Breast epithelium (tissue), 4 donors: ENCODE data around the gene TOP3A. TPM values are rescaled to one million over a fixed set of nuclear protein-coding genes. Genes with fewer than 3 reads are reported as not detected.

Source experiments
- DNase-seq, 2 donors: peaks; one replicate each; pipeline ENCODE4 v3.0.0-alpha.2; 2019; ENCODE audit warnings: low spot score in 2 of 2
- H3K27ac ChIP-seq, 2 donors: fragments of 200-600 bp; sonication (generic) in 1 of 2; one replicate each; pipeline ENCODE4 v1.5.1; 2016 to 2019; ENCODE audit warnings: mild to moderate bottlenecking in 1 of 2
- H3K27me3 ChIP-seq, 2 donors: fragments of 200-600 bp; sonication (generic) in 1 of 2; one replicate each; pipeline versions ENCODE4 v1.5.1 to v1.6.0; 2017 to 2019; ENCODE audit warnings: control low read depth in 1 of 2, mild to moderate bottlenecking in 1 of 2
- H3K36me3 ChIP-seq: fragments of 200-600 bp; one replicate; pipeline ENCODE4 v1.5.1; 2019
- H3K4me1 ChIP-seq, 2 donors: fragments of 200-600 bp; sonication (generic); one replicate each; pipeline ENCODE4 v1.5.1; 2016 to 2019; ENCODE audit warnings: control low read depth in 1 of 2
- H3K4me3 ChIP-seq, 3 donors: fragments of 200-600 bp; sonication (generic); 1 replicate in 2 of 3; 2 replicates in 1 of 3; pipeline ENCODE4 v1.5.1; 2016 to 2019; ENCODE audit warnings: mild to moderate bottlenecking in 3 of 3, moderate library complexity in 2 of 3
- H3K9me3 ChIP-seq, 2 donors: fragments of 200-600 bp; sonication (generic) in 1 of 2; one replicate each; pipeline ENCODE4 v1.5.1; 2016 to 2019; ENCODE audit warnings: control low read depth in 1 of 2
- POLR2A ChIP-seq: fragments of 450-650 bp; IDR thresholded peaks from one replicate; pipeline ENCODE4 v1.6.1; 2016; ENCODE audit warnings: antibody characterized with exemption, mild to moderate bottlenecking, moderate library complexity
- POLR2AphosphoS5 ChIP-seq, 3 donors: sonication (generic); formaldehyde crosslinking; IDR thresholded peaks; one replicate each; pipeline ENCODE4 v1.6.1; 2017; ENCODE audit warnings: antibody characterized with exemption in 3 of 3
- intact Hi-C: fragments of 100-400 bp; cut with DNase I; formaldehyde crosslinking; loops from one replicate; pipeline ENCODE4 v1.15.1; 2023; ENCODE audit warnings: low total_unique reads
- total RNA-seq, 3 donors: library from RNA; depleted of rRNA; stranded (reverse); fragments of >200 nt; gene quantifications; one replicate each; pipeline ENCODE4 v1.1.0, GENCODE V29; 2016
- TF ChIP-seq, protein P1 (sequence below), 3 donors: fragments of 450-650 bp; IDR thresholded peaks; one replicate each; pipeline ENCODE4 v1.5.1; 2016 to 2017; ENCODE audit warnings: antibody characterized with exemption in 3 of 3, mild to moderate bottlenecking in 3 of 3, moderate library complexity in 3 of 3

Gene TOP3A
- total RNA-seq, 3 donors from 2014 or later: 25.9 to 46.5 (median 30.1) TPM

DNA sequence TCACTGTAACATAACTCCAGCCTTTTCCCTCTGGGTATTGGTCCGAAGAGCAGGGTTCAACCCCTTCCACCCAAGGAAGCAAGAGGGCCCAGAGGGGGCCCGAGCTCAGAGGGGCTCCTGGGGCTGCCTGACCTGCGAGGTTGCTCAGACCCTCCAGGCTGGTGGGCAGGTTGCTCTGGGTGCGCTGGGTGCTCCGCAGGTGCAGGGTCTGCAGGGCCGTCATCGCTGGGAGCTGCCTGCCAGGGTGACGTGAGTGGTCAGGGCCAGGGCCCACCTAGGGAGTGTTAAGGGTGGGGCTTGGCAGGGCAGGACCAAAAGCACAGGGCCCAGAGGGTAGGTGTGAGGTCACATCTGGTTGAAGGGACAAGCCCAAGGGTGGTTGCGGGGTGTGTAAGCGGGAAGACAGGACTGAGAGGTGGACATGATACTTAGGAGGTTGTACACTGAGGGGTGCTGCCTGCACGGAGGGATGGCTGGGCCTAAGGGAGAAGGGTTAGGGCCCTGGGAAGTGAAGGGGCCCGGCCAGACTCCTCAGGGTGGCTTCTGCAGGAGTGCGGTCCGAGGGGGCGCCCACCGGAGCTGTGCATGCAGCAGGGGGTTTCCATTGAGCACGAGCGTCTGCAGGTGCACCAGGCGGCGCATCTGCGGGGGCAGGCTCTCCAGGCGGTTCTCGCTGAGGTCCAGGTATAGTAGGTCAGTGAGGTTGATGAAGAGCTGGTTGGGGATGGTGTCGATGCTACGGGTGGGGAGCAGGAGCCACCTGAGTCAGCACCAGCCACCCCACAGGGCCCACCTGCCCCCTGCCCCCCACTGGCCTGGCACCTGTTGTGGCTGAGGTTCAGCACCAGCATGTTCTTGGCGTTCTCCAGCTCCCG is 60.6 kb downstream of the TOP3A start:
- H3K27ac ChIP-seq: no peak overlapping the region
- TF ChIP-seq POLR2AphosphoS5 (IDR thresholded peaks at IDR 0.05) (no peak), POLR2A (no peak)
- TF ChIP-seq, protein P1, sequence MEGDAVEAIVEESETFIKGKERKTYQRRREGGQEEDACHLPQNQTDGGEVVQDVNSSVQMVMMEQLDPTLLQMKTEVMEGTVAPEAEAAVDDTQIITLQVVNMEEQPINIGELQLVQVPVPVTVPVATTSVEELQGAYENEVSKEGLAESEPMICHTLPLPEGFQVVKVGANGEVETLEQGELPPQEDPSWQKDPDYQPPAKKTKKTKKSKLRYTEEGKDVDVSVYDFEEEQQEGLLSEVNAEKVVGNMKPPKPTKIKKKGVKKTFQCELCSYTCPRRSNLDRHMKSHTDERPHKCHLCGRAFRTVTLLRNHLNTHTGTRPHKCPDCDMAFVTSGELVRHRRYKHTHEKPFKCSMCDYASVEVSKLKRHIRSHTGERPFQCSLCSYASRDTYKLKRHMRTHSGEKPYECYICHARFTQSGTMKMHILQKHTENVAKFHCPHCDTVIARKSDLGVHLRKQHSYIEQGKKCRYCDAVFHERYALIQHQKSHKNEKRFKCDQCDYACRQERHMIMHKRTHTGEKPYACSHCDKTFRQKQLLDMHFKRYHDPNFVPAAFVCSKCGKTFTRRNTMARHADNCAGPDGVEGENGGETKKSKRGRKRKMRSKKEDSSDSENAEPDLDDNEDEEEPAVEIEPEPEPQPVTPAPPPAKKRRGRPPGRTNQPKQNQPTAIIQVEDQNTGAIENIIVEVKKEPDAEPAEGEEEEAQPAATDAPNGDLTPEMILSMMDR (IDR thresholded peaks at IDR 0.05): no peak
- peaks cover 7% of the 10 kb centered on the region for H3K36me3 ChIP-seq
- H3K9me3 ChIP-seq: no peaks in the 10 kb centered on the region
- no peak for DNase-seq
- peaks cover 6 to 8% of the 10 kb centered on the region in 2 donors for H3K4me1 ChIP-seq
- intact Hi-C loops: no loop called here
- no peak overlapping the region for H3K4me3 ChIP-seq
- H3K27me3 ChIP-seq: no peaks in the 10 kb centered on the region

DNA sequence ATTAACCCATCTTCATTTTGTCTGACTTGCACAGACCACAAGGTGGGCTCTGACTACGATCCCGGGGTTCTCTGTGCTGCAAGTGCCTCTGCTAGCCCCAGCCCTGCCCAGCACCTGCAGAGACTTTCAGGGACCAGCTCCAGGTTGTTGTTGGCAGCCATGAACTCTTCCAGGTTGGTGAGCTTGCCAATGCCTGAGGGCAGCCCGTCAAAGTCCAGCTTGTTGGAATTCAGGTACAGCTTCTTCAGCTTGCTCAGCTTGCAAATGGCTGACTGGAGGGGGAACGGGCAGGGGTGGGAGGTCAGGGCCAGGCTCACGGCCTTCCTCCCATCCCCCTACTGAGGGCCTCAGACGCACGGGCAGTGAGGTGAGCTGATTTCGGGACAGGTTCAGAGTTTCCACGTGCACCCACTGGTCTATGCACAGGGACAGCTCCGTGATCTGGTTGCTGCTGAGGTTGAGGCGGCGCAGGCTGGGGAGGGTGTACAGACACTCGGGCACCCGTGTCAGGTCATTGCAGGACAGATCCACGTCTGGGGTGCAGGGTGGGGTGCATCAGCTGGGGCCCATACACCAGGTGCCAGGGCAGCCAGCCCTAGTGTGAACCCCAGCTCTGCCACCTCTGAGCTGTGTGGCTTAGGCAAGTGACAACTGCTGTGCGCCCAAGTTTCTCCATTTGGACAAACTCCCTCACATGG is 61.5 kb downstream of the TOP3A start:
- H3K4me3 ChIP-seq: no peak overlapping the region
- peaks cover 7% of the 10 kb centered on the region for H3K36me3 ChIP-seq
- no peak overlapping the region for H3K27ac ChIP-seq
- DNase-seq: peak; percentile 45 to 85
- intact Hi-C loops: no loop called here
- H3K9me3 ChIP-seq: no peaks in the 10 kb centered on the region
- H3K27me3 ChIP-seq: no peaks in the 10 kb centered on the region
- H3K4me1 ChIP-seq: peaks cover 6 to 8% of the 10 kb centered on the region in 2 donors
- TF ChIP-seq POLR2A (no peak), POLR2AphosphoS5 (IDR thresholded peaks at IDR 0.05) (no peak)
- TF ChIP-seq, protein P1 (IDR thresholded peaks at IDR 0.05): no peak

DNA sequence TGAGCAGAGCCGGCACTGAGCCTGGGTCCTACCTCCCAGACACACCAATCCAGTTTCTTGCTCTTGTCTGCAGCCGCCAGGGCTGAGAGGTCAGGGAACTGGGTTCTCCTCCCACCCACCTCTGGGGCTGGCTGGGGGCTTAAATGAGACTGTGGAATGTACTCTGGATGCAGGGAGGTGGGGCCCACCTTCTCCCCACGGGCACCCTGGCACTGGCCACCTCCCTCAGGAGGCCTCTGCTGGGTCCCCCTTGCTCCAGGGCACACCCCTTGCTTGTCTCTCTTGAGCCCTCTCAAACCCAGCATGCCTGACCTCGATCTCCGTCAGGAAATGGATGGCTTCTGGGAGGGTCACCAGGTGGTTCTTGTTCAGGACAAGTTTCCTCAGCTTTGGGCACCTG is 62.6 kb downstream of the TOP3A start:
- TF ChIP-seq, protein P1 (IDR thresholded peaks at IDR 0.05): no peak
- TF ChIP-seq POLR2AphosphoS5 (IDR thresholded peaks at IDR 0.05): no peak
- no peak for TF ChIP-seq POLR2A
- Histone ChIP-seq H3K4me1 (peaks cover 5 to 6% of the 10 kb centered on the region in 2 donors), H3K27ac (no peak overlapping the region), H3K27me3 (no peaks in the 10 kb centered on the region), H3K36me3 (peaks cover 7% of the 10 kb centered on the region), H3K9me3 (no peaks in the 10 kb centered on the region), H3K4me3 (no peak overlapping the region)
- intact Hi-C loops: no loop called here
- DNase-seq: no peak

DNA sequence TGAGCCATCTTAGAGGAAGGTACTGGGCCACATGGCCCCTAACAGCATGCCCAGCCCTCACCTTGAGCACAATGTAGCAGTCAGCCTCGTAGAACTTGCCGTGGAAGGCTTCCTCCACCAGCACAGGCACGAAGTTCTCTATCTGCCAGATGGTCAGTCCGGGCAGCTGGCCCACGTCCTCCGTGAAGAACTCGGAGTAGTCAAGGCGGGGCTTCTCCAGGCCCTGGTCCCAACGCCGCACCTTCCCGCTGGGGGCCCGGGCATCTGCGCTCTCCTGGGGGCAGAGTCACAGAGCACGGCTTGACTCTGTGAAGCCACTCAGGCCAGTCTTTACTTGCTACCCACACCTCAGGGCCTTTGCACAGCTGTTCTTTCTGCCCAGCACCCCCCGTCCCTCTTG is 63.6 kb downstream of the TOP3A start:
- Histone ChIP-seq H3K27ac (no peak overlapping the region), H3K4me1 (no peaks in the 10 kb centered on the region), H3K4me3 (no peak overlapping the region), H3K9me3 (no peaks in the 10 kb centered on the region), H3K27me3 (no peaks in the 10 kb centered on the region), H3K36me3 (peaks cover 7% of the 10 kb centered on the region)
- TF ChIP-seq POLR2A: no peak
- no peak for TF ChIP-seq POLR2AphosphoS5 (IDR thresholded peaks at IDR 0.05)
- TF ChIP-seq, protein P1 (IDR thresholded peaks at IDR 0.05): no peak
- intact Hi-C loops: no loop called here
- no peak for DNase-seq

DNA sequence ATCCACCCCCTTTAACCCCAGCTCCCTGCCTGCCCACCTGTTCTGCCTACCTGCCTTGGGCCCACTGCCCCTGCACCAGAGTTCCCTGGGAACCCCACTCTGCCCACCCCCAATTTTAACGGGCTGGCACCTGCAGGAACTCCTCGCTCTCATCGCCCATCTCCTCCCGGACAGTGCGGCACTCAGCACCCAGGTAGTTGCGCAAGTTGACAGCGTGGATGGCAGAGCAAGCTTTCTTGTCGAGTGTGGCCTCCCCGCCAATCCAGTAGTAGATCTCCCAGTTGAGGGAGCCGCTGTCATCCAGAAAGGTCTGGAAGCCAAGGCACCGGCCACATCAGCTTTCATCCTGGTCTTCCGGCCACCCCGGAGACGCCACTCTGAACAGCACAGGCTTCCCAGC is 64.1 kb downstream of the TOP3A start:
- no peak for DNase-seq
- no peaks in the 10 kb centered on the region for H3K9me3 ChIP-seq
- intact Hi-C loops: no loop called here
- H3K4me3 ChIP-seq: no peak overlapping the region
- peaks cover 7% of the 10 kb centered on the region for H3K36me3 ChIP-seq
- H3K4me1 ChIP-seq: no peaks in the 10 kb centered on the region
- no peak overlapping the region for H3K27ac ChIP-seq
- TF ChIP-seq, protein P1 (IDR thresholded peaks at IDR 0.05): no peak
- no peak for TF ChIP-seq POLR2AphosphoS5 (IDR thresholded peaks at IDR 0.05)
- no peak for TF ChIP-seq POLR2A
- H3K27me3 ChIP-seq: no peaks in the 10 kb centered on the region
